Femur (tissue), 1 donor: ENCODE measurements around the gene PECR.

Source experiments
- DNase-seq: peaks from one replicate; pipeline ENCODE4 v3.0.0-alpha.2; 2017

PECR gene

GRCh38 chr2:216069028-216069427 is 12.6 kb downstream of the PECR start:
- no peak for DNase-seq

GRCh38 chr2:216066230-216066629 is 15.4 kb downstream of the PECR start:
- no peak for DNase-seq

- no peak for DNase-seq
Measured at GRCh38 chr2:216064665-216065064, 16.9 kb downstream of the PECR start.

- DNase-seq = no peak
Measured at GRCh38 chr2:216064014-216064630, 17.5 kb downstream of the PECR start.

- DNase-seq = no peak
Measured at GRCh38 chr2:216059233-216059834, 22.3 kb downstream of the PECR start.

- peak; percentile 27 for DNase-seq
Measured at GRCh38 chr2:216057688-216058193, 23.9 kb downstream of the PECR start.

- no peak for DNase-seq
Measured at GRCh38 chr2:216056739-216057138, 24.9 kb downstream of the PECR start.

GRCh38 chr2:216055680-216056079 is 25.9 kb downstream of the PECR start:
- DNase-seq = no peak

GRCh38 chr2:216052420-216052819 is 29.2 kb downstream of the PECR start:
- no peak for DNase-seq

- DNase-seq = no peak
Measured at GRCh38 chr2:216051350-216051749, 30.3 kb downstream of the PECR start.

- DNase-seq = no peak
Measured at GRCh38 chr2:216049452-216049851, 32.2 kb downstream of the PECR start.

- DNase-seq = no peak
Measured at GRCh38 chr2:216047397-216047796, 34.2 kb downstream of the PECR start.

GRCh38 chr2:216044883-216045486 is 36.6 kb downstream of the PECR start:
- DNase-seq = no peak

GRCh38 chr2:216043949-216044348 is 37.7 kb downstream of the PECR start:
- no peak for DNase-seq

GRCh38 chr2:216041438-216041837 is 40.2 kb downstream of the PECR start:
- no peak for DNase-seq

- no peak for DNase-seq
Measured at GRCh38 chr2:216039918-216040317, 41.7 kb downstream of the PECR start.

GRCh38 chr2:216034065-216034464 is 47.5 kb downstream of the PECR start:
- peak; percentile 72 for DNase-seq

- DNase-seq = no peak
Measured at GRCh38 chr2:216033403-216033802, 48.2 kb downstream of the PECR start.

- no peak for DNase-seq
Measured at GRCh38 chr2:216031960-216032689, 49.5 kb downstream of the PECR start.

- no peak for DNase-seq
Measured at GRCh38 chr2:216030216-216030615, 51.4 kb downstream of the PECR start.

- no peak for DNase-seq
Measured at GRCh38 chr2:216029416-216030129, 52.0 kb downstream of the PECR start.

- no peak for DNase-seq
Measured at GRCh38 chr2:216024779-216025336, 56.8 kb downstream of the PECR start.
